Measurements from ENCODE around the gene FSTL3.
"Not testable (repeated sequence)": the region's sequence is repeated elsewhere in the genome, so short reads cannot be mapped to it uniquely, and the experiment has no call there.

FSTL3 gene
- long read RNA-seq, donor 1, partial matches to known transcripts, result 0 of 6 reads
- long read RNA-seq, donor 1, other reads (novel, unspliced or antisense), result 0 of 6 reads
- long read RNA-seq, donor 2, result 0 reads
- long read RNA-seq, donor 3, partial matches to known transcripts, result 0 of 2 reads
- long read RNA-seq, donor 3, other reads (novel, unspliced or antisense), result 0 of 2 reads
- long read RNA-seq, donor 4, partial matches to known transcripts, result 0 of 4 reads
- long read RNA-seq, donor 4, other reads (novel, unspliced or antisense), result 0 of 4 reads
- long read RNA-seq, donor 5, partial matches to known transcripts, result 0 of 6 reads
- long read RNA-seq, donor 5, other reads (novel, unspliced or antisense), result 0 of 6 reads
- long read RNA-seq, donor 6, partial matches to known transcripts, result 10 of 18 reads
- long read RNA-seq, donor 6, other reads (novel, unspliced or antisense), result 0 of 18 reads
- long read RNA-seq, donor 7, result 0 reads
- long read RNA-seq, donor 8, transcript FSTL3-201 (5 exons, 2,542 nt), result major isoform, 8 of 8 reads
- long read RNA-seq, donor 8, partial matches to known transcripts, result 0 of 8 reads
- long read RNA-seq, donor 8, other reads (novel, unspliced or antisense), result 0 of 8 reads

- DNase-seq, result no peak
Observed at GRCh38 chr19:676339-677105, at the start of gene FSTL3. TSS of gene FSTL3 (plus strand) at chr19:676392. CDS start at chr19:676424, 32 bp downstream.

- DNase-seq, result not testable (repeated sequence)
Observed at GRCh38 chr19:626566-626965, 49.6 kb upstream of the FSTL3 start.

GRCh38 chr19:628168-628567, 48.0 kb upstream of the FSTL3 start:
- no peak for DNase-seq

- not testable (repeated sequence) for DNase-seq
Observed at GRCh38 chr19:629515-629914, 46.7 kb upstream of the FSTL3 start.

GRCh38 chr19:629961-630714, 46.1 kb upstream of the FSTL3 start:
- no peak for DNase-seq

GRCh38 chr19:632579-633067, 43.6 kb upstream of the FSTL3 start:
- DNase-seq, result peak; percentile 56

- DNase-seq, result peak; percentile 92
Observed at GRCh38 chr19:633068-633785, 43.0 kb upstream of the FSTL3 start, which contains the start of gene POLRMT. TSS of gene POLRMT (minus strand) at chr19:633537. CDS start at chr19:633512, 25 bp downstream.

GRCh38 chr19:633786-634639, 42.2 kb upstream of the FSTL3 start:
- no peak for DNase-seq

GRCh38 chr19:634975-635652, 41.1 kb upstream of the FSTL3 start:
- no peak for DNase-seq

- DNase-seq, result no peak
Observed at GRCh38 chr19:638906-639252, 37.3 kb upstream of the FSTL3 start.

- peak; percentile 68 for DNase-seq
Observed at GRCh38 chr19:639253-640160, 36.7 kb upstream of the FSTL3 start, which contains the start of gene FGF22. TSS of gene FGF22 (plus strand) at chr19:639879. CDS start at chr19:639926, 47 bp downstream.

- DNase-seq, result no peak
Observed at GRCh38 chr19:640161-640558, 36.0 kb upstream of the FSTL3 start.

- no peak for DNase-seq
Observed at GRCh38 chr19:640606-641189, 35.5 kb upstream of the FSTL3 start.

- DNase-seq, result no peak
Observed at GRCh38 chr19:641702-642101, 34.5 kb upstream of the FSTL3 start.

- DNase-seq, result no peak
Observed at GRCh38 chr19:642767-643727, 33.1 kb upstream of the FSTL3 start.

- DNase-seq, result no peak
Observed at GRCh38 chr19:643736-644135, 32.5 kb upstream of the FSTL3 start.

GRCh38 chr19:644363-644762, 31.8 kb upstream of the FSTL3 start:
- no peak for DNase-seq
